NCI-H1930 (cell line): ENCODE measurements around the gene ANKRD33B.
"Not testable (repeated sequence)": the region's sequence is repeated elsewhere in the genome, so short reads cannot be mapped to it uniquely, and the experiment has no call there.

Experiments used
- DNase-seq, 2 experiments: peaks; one replicate each; lab custom pipeline; 2025; lab: John Stamatoyannopoulos, UW

The ANKRD33B gene

DNA sequence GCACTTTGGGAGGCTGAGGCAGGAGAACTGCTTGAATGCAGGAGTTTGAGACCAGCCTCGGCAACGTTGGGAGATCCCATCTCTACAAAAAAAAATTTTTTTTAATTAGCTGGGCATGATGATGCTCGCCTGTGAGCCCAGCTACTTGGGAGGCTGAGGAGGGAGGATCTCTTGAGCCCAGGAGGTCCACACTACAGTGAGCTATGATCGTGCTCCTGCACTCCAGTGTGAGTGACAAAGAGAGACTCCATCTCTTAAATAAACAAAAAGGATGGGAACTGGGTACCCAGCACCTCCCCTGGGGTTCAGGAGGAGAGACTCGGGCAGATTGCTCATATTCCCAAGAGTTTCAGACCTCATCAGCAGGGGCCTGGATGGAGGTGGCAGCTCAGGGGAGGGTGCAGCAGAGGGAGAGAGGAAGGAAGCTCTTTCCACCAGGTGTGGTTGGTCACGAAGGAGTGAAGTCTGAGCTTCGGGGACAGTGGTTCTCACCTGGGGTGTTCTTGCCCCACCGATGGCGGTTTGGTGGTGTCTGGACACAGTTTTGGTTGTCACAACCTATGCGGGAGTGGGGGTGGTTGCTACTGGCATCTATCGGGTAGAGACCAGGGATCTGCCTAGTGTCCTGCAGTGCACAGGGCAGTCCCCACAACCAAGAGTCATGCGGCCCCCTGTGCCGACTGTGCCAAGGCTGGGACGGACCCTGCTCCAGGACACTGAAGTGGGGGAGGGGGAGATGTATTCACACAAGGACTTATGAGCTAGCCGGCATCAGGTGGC, 72.7 kb downstream of the ANKRD33B start:
- DNase-seq: no peak

DNA sequence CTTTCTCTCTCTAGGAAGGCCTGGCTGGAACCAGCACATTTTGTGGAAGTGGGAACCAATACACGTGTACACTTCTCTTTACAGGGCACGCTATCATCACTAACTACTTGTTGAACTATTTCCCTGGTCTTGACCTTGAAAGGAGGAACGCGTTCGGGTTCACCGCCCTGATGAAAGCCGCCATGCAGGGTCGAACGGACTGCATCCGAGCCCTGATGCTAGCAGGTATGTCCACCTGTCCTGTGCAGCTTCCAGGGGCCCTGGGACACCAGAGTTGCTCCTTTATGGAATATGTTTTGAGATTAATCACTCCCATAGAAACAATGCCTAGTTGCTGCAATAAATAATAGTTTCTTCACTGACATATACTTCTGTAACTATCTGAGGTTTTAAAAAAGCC, 74.1 kb downstream of the ANKRD33B start:
- DNase-seq: no peak

- DNase-seq: not testable (repeated sequence)
Measured at GRCh38 chr5:10638723-10639122, 74.9 kb downstream of the ANKRD33B start.

DNA sequence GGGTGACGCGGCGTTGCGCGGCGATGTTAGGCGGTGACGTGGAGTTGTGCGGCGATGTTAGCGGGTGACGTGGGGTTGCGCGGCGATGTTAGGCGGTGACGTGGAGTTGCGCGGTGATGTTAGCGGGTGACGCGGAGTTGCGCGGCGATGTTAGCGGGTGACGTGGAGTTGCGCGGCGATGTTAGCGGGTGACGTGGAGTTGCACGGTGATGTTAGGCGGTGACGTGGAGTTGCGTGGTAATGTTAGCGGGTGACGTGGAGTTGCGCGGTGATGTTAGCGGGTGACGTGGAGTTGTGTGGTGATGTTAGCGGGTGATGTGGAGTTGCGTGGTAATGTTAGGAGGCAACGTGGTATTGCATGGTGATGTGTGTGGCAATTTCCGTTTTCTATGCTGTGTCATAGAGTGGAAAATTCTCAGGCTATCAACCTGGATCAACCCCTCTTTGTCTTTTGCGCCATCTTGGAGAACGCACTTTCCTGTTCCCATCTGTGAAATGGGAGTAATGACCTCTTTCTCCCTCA, 76.0 kb downstream of the ANKRD33B start:
- no peak for DNase-seq

GRCh38 chr5:10642367-10642766, 78.5 kb downstream of the ANKRD33B start:
- no peak for DNase-seq

- DNase-seq: no peak
Measured at GRCh38 chr5:10644192-10644591, 80.3 kb downstream of the ANKRD33B start.

DNA sequence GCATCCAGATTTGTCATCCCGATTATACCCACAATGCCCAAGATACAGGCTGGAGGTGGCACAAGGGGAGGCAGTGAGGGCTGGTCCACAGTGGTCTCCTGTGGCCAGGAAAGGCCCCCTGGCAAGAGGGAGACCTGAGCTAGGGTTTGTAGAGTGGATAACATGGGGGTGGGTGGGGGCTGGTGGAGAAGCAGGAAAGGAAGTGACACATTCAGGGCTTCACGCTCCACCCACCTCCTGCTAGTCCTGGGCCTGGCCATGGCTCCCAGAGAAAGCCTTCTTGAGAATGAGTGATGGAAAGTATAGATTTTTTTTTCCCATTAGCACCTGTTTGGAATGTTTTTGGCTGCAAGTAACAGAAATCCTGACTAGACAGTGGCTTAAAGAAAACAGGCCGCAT, 81.3 kb downstream of the ANKRD33B start:
- DNase-seq: no peak

- DNase-seq: no peak
Measured at GRCh38 chr5:10645671-10646070, 81.8 kb downstream of the ANKRD33B start.

GRCh38 chr5:10647640-10648039, 83.8 kb downstream of the ANKRD33B start:
- no peak for DNase-seq

- DNase-seq: no peak
Measured at GRCh38 chr5:10648806-10649665, 85.2 kb downstream of the ANKRD33B start.

GRCh38 chr5:10649666-10650380, 86.0 kb downstream of the ANKRD33B start:
- no peak for DNase-seq

GRCh38 chr5:10652151-10652550, 88.3 kb downstream of the ANKRD33B start:
- no peak for DNase-seq

DNA sequence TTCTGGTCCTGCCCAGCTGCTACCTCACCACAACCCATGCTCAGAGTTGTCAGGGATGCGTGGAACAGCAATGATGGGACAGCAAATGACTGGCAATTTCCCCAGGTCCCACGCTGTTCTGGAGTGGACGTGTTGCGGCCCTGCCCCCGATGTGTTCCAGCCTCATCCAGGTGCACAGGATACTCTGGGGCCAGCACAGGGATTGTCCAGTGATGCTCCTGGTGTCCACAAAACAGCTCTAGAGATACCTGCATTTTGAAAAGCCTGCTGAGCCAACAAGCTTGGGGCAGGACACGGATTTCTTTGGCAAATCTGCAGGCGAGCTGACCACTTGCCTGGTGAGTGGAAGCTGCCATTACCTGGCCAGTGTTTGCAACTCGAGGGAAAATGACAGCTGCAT, 88.7 kb downstream of the ANKRD33B start:
- no peak for DNase-seq

DNA sequence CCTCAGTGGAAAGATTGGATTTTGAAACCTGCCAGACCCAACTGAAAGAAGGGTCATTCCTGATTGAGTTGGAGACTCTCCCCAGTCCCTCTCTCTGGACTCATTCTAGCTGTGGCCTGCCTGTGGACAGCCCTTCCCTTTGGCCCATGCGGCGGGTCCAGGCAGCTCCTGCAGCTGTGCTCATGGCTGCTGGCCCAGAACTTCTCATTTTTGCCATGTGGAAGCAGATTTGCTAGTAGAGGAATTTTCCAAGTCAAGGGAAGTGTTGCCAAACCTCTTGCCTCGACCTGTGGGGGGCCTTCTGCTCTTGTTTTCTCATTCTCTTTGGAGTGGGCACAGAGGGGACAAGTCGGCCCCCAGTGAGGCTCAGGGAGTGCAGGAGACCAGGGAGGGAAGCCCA, 89.2 kb downstream of the ANKRD33B start:
- DNase-seq: no peak

- no peak for DNase-seq
Measured at GRCh38 chr5:10653751-10654400, 90.0 kb downstream of the ANKRD33B start.

DNA sequence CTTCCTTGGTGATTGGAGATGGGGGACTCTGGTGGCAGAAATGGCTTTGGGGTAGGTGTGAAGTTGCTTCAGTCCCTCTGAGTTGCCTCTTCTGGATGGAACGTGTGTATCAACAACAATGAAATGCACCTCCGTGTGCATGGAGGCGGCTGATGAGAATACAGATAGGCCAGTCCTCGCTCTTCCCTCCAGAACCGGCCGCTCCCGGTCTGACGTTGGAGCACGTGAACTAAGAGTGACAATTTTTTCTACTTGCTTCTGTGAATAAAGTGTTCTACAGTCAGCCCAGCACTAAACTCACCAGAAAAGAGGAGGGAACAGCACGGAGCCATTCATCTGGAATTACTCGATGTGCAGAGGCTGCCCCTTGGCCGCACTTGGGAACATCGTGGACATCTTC, 90.7 kb downstream of the ANKRD33B start:
- no peak for DNase-seq

DNA sequence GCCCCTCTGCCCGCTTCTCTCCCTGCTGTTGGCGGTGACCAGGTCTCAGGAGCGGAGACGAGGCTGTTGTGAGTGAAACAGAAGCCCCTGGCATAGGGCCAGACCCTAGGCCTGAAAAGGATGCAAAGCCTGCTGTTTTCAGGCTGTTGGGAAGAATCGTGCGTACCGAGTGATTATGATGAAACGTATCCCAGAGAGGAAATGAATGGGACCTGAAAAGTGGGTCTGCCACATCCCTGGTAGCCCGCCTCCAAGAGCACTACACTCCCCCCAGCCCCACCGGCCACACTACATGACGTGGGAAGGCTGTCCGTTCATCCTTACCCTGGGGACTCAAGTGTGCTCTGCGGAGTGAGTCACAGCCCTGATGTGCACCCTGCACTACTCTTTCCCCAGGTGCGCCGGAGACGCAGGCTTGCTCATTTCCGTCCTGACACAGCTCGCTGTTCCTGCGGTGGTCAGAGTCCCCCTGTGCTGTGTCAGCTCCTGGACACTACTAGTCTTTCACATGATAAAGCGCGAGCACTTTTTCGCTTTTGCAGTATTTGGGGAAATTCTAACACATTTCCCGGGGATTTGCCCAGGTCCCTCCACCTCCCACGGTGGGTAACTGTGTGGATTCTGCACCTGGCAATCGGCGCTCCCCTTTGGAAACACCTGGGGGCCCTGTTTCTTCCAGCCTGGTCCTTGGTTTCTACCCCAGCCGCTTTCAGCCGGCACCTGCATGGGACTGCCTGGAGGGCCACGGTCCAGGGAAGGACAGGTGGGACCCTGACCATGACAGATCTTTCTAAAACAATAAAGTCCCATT, 91.5 kb downstream of the ANKRD33B start:
- DNase-seq: no peak

DNA sequence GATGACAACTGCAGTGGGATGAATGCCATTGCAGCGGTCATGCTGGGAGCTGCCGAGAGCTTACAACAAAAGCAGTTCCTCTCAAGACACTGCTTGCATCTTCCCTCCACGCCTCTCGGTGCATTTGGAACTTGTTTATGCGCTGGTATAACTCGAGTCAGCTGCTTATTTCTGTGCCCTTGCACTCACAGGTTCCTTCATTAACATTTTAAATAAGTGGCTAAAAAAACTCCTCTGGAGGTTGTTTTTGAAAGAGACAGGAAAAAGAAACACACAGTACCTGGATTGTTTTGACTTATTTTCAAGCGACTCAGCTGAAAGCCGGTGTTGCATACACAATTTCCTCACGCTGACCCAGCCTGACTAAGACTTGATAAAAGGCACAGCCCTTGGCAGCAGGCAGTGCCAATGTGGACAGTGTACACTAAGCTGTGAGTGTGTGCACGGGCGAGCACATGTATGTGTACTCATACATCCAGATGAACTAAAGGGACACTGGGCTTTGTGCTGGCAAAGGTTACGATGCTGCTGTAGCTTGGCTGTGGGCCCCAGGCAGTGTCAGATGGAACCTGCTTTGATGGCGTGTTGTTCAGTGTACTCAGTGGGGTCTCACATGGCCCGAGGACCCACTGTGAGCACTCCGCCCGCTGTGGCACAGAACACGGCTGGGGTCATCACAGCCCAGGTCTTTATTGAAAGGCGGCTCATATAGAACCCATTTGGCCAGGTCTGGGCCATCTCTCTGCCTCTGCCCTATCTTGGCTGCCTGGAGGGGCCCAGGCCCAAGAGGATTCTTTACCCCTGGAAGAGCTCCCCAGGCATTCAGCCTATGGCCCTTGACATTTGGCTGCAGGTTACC, 92.3 kb downstream of the ANKRD33B start:
- DNase-seq: no peak

- DNase-seq: no peak
Measured at GRCh38 chr5:10658265-10658664, 94.4 kb downstream of the ANKRD33B start.

DNA sequence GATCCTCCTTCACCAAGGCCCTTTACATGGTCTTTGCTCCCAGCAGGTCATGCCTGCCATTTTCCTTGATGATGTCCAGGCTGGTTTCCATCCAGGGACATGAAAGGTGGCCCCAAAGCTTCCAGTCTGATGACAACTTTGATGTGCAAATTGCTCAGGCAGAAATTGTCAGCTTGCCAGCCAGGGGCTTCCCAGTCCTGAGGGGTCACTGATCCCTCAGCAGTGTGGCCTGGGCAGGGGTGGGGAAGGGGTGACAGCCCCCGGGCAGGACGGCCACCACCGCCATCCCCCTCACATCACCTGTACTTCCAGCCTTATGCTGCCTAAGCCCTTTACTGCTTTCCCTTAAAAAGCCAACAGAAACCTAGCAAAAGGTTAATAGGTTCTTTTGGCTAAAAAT, 96.3 kb downstream of the ANKRD33B start:
- no peak for DNase-seq
